MM.1S (cell line): ENCODE data around the gene ARHGAP32.

ENCODE experiments used
- DNase-seq: peaks from one replicate; pipeline ENCODE4 v3.0.0-alpha.2; 2015
- H2AFZ ChIP-seq: fragments of 300-600 bp; sonication (generic); 2 replicates; pipeline ENCODE4 v1.6.0; 2016; ENCODE audit warnings: antibody characterized with exemption, low read length
- H3F3A ChIP-seq: fragments of 300-600 bp; sonication (generic); 2 replicates; pipeline ENCODE4 v1.6.1; 2016; ENCODE audit warnings: mild to moderate bottlenecking, antibody characterized with exemption, low read length, moderate library complexity, mixed read lengths; ENCODE audit not compliant: insufficient read depth
- H3K27ac ChIP-seq: fragments of 300-600 bp; sonication (generic); 2 replicates; pipeline ENCODE4 v1.5.1; 2016; ENCODE audit warnings: mild to moderate bottlenecking, low read length
- H3K27me3 ChIP-seq: fragments of 300-600 bp; sonication (generic); replicated peaks from 2 replicates; pipeline ENCODE4 v1.6.0; 2016; ENCODE audit warnings: low read length; ENCODE audit not compliant: insufficient read depth
- H3K36me3 ChIP-seq: fragments of 300-600 bp; sonication (generic); replicated peaks from 2 replicates; pipeline ENCODE4 v1.6.1; 2016; ENCODE audit warnings: mild to moderate bottlenecking, low read length, mixed read lengths; ENCODE audit not compliant: insufficient read depth
- H3K4me1 ChIP-seq: fragments of 300-600 bp; sonication (generic); 2 replicates; pipeline ENCODE4 v1.6.1; 2016; ENCODE audit warnings: low read length, mixed read lengths
- H3K4me2 ChIP-seq: fragments of 300-600 bp; sonication (generic); 2 replicates; pipeline ENCODE4 v1.6.0; 2016; ENCODE audit warnings: low read depth, low read length
- H3K4me3 ChIP-seq: fragments of 300-600 bp; sonication (generic); 2 replicates; pipeline ENCODE4 v1.5.1; 2016; ENCODE audit warnings: low read length, mixed read lengths
- H3K79me2 ChIP-seq: fragments of 300-600 bp; sonication (generic); 2 replicates; pipeline ENCODE4 v1.6.1; 2016; ENCODE audit warnings: mixed run types, low read length, mixed read lengths
- H3K9ac ChIP-seq: fragments of 300-600 bp; sonication (generic); 2 replicates; pipeline ENCODE4 v1.6.1; 2016; ENCODE audit warnings: low read length, mixed read lengths
- H3K9me2 ChIP-seq: fragments of 300-600 bp; sonication (generic); replicated peaks from 2 replicates; pipeline ENCODE4 v1.6.1; 2016; ENCODE audit warnings: mild to moderate bottlenecking, low read length, mixed read lengths; ENCODE audit not compliant: insufficient read depth
- H3K9me3 ChIP-seq: fragments of 300-600 bp; sonication (generic); replicated peaks from 2 replicates; pipeline ENCODE4 v1.6.1; 2016; ENCODE audit warnings: mild to moderate bottlenecking, low read length, mixed read lengths; ENCODE audit not compliant: insufficient read depth
- H4K20me1 ChIP-seq: fragments of 300-600 bp; sonication (generic); 2 replicates; pipeline ENCODE4 v1.6.1; 2016; ENCODE audit warnings: mild to moderate bottlenecking, low read length, moderate library complexity, mixed read lengths; ENCODE audit not compliant: insufficient read depth
- EZH2 ChIP-seq: fragments of 300-600 bp; sonication (generic); optimal IDR thresholded peaks from 2 replicates; pipeline ENCODE3; 2017; ENCODE audit warnings: low read depth, mild to moderate bottlenecking, antibody characterized with exemption, low read length, mixed read lengths
- EZH2phosphoT487 ChIP-seq: fragments of 300-600 bp; sonication (generic); IDR thresholded peaks from 2 replicates; pipeline ENCODE4 v1.6.1; 2018; ENCODE audit warnings: antibody characterized with exemption, low read length
- TF ChIP-seq, protein P1 (sequence below): fragments of 300-600 bp; sonication (generic); IDR thresholded peaks from 2 replicates; pipeline ENCODE4 v1.5.1; 2016; ENCODE audit warnings: antibody characterized with exemption, low read length, mixed read lengths

The ARHGAP32 gene

DNA sequence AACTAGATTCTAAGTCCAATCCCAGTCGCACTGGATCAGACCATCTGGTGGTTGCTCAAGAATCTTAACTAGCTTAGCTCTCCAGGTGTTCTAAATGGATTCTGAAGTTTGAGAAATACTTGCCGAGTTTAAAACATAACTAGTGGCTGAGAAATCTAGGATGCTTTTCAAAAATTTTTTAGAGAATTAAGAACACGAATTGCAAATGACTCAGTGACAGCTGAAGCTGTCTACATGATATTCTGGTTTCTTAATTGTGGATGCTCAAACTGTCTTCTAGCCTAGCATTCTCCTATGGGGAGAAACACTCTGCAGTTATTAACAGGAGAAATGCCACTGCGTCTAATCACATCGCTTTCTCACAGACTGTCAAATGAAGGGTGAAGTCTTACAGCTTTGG lies 229.2 kb downstream of the ARHGAP32 start:
- no peaks in the 10 kb centered on the region for H3K36me3 ChIP-seq
- no peak for TF ChIP-seq EZH2phosphoT487
- no peak for TF ChIP-seq EZH2
- TF ChIP-seq, protein P1, sequence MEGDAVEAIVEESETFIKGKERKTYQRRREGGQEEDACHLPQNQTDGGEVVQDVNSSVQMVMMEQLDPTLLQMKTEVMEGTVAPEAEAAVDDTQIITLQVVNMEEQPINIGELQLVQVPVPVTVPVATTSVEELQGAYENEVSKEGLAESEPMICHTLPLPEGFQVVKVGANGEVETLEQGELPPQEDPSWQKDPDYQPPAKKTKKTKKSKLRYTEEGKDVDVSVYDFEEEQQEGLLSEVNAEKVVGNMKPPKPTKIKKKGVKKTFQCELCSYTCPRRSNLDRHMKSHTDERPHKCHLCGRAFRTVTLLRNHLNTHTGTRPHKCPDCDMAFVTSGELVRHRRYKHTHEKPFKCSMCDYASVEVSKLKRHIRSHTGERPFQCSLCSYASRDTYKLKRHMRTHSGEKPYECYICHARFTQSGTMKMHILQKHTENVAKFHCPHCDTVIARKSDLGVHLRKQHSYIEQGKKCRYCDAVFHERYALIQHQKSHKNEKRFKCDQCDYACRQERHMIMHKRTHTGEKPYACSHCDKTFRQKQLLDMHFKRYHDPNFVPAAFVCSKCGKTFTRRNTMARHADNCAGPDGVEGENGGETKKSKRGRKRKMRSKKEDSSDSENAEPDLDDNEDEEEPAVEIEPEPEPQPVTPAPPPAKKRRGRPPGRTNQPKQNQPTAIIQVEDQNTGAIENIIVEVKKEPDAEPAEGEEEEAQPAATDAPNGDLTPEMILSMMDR: no peak
- H3K9me2 ChIP-seq: no peaks in the 10 kb centered on the region
- no peaks in the 10 kb centered on the region for H3K9me3 ChIP-seq
- no peaks in the 10 kb centered on the region for H3K27me3 ChIP-seq
- H3F3A ChIP-seq: peaks cover 9% of the 10 kb centered on the region; the same call in 1 of the 2 replicates
- DNase-seq: peak; percentile 34
- peaks cover 26% of the 10 kb centered on the region for H3K4me1 ChIP-seq
- peak overlapping the region; percentile 20; the same call in 1 of the 2 replicates for H2AFZ ChIP-seq
- H3K9ac ChIP-seq: no peak overlapping the region
- no peaks in the 10 kb centered on the region for H3K79me2 ChIP-seq
- H3K4me2 ChIP-seq: peak overlapping the region; percentile 48; the same call in 1 of the 2 replicates
- H3K27ac ChIP-seq: peak overlapping the region; percentile 25; the same call in 1 of the 2 replicates
- peak overlapping the region; percentile 24; the same call in 1 of the 2 replicates for H3K4me3 ChIP-seq
- H4K20me1 ChIP-seq: no peaks in the 10 kb centered on the region

DNA sequence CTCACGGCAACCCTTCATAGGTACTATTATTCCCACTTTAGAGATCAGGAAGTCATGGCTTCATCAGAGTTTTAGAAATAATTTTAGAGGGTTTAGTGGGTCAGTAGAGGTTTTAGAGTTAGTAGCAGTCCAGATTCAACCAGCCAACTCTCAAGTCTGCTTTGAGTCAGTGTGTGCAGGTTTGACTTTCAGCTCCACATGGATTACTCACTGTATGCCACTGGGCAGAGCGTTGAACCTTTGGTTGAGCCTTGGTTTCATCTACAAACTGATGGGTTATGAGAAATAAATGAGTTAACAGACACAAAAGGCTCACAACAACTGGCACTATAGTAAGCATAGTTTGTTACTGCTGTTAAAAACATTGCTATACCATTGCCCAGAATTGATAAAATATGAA lies 230.5 kb downstream of the ARHGAP32 start:
- H3K9ac ChIP-seq: no peak overlapping the region
- TF ChIP-seq, protein P1: no peak
- TF ChIP-seq EZH2phosphoT487 (no peak), EZH2 (no peak)
- H3F3A ChIP-seq: peaks cover 9% of the 10 kb centered on the region; the same call in 1 of the 2 replicates
- no peak overlapping the region for H3K4me2 ChIP-seq
- H3K27me3 ChIP-seq: no peaks in the 10 kb centered on the region
- H3K9me2 ChIP-seq: no peaks in the 10 kb centered on the region
- H3K27ac ChIP-seq: no peak overlapping the region
- no peak overlapping the region for H2AFZ ChIP-seq
- H3K4me3 ChIP-seq: no peak overlapping the region
- H3K36me3 ChIP-seq: no peaks in the 10 kb centered on the region
- peaks cover 26% of the 10 kb centered on the region for H3K4me1 ChIP-seq
- no peaks in the 10 kb centered on the region for H3K9me3 ChIP-seq
- DNase-seq: peak; percentile 4
- no peaks in the 10 kb centered on the region for H3K79me2 ChIP-seq
- no peaks in the 10 kb centered on the region for H4K20me1 ChIP-seq

DNA sequence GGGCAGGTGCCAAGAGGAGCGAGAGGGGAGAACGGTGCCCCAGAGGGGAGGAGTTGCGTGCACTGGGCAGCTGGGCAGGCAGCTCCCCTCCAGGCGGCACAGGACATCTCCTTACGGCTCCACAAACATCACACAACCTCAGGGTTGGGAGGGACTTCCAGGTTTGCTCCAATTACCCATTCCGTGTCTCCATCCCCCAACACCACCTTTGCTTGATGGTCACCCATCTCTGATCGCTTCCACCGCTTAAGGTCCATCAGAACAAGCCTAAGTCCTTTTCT lies 235.0 kb downstream of the ARHGAP32 start:
- no peak overlapping the region for H3K4me3 ChIP-seq
- no peaks in the 10 kb centered on the region for H4K20me1 ChIP-seq
- H3K36me3 ChIP-seq: no peaks in the 10 kb centered on the region
- H3K79me2 ChIP-seq: no peaks in the 10 kb centered on the region
- no peaks in the 10 kb centered on the region for H3F3A ChIP-seq
- H3K4me1 ChIP-seq: no peaks in the 10 kb centered on the region
- H3K9ac ChIP-seq: no peak overlapping the region
- no peak overlapping the region for H2AFZ ChIP-seq
- TF ChIP-seq EZH2phosphoT487 (no peak), EZH2 (no peak)
- TF ChIP-seq, protein P1: no peak
- no peaks in the 10 kb centered on the region for H3K9me2 ChIP-seq
- no peak for DNase-seq
- no peak overlapping the region for H3K27ac ChIP-seq
- H3K9me3 ChIP-seq: no peaks in the 10 kb centered on the region
- H3K27me3 ChIP-seq: no peaks in the 10 kb centered on the region
- H3K4me2 ChIP-seq: no peak overlapping the region
